Astrocyte (in vitro differentiated cells and primary cell): Measurements from ENCODE around the gene CACNB2. TPM values are rescaled to one million over a fixed set of nuclear protein-coding genes. Genes with fewer than 3 reads are reported as not detected.
A peak's percentile ranks its signal among the peaks of the same experiment; 100 is the strongest.

ENCODE experiments used
- DNase-seq: peaks from one replicate; pipeline ENCODE4 v3.0.0-alpha.2; 2010; ENCODE audit warnings: low read depth
- FAIRE-seq: peaks from 2 replicates; lab custom pipeline; 2011; peaks lifted over from hg19 to GRCh38; lab: Jason Lieb, UNC
- H2AFZ ChIP-seq: 2 replicates; pipeline ENCODE4 v1.6.0; 2012; ENCODE audit warnings: low read depth, low read length, inconsistent platforms
- H3K27ac ChIP-seq: 2 replicates; pipeline ENCODE4 v1.5.1; 2011; ENCODE audit warnings: low read depth, low read length, inconsistent platforms
- H3K27me3 ChIP-seq: 2 replicates; pipeline ENCODE4 v1.6.0; 2011; ENCODE audit warnings: low read length, inconsistent platforms; ENCODE audit not compliant: insufficient read depth
- H3K36me3 ChIP-seq: 2 replicates; pipeline ENCODE4 v1.5.1; 2011; ENCODE audit warnings: low read length, inconsistent platforms; ENCODE audit not compliant: insufficient read depth
- H3K4me1 ChIP-seq: 2 replicates; pipeline ENCODE4 v1.5.1; 2011; ENCODE audit warnings: low read length, inconsistent platforms; ENCODE audit not compliant: insufficient read depth
- H3K4me2 ChIP-seq: 2 replicates; pipeline ENCODE4 v1.6.0; 2012; ENCODE audit warnings: low read length, inconsistent platforms
- H3K4me3 ChIP-seq: 2 replicates; pipeline ENCODE4 v1.5.1; 2011; ENCODE audit warnings: low read depth, mild to moderate bottlenecking, low read length, inconsistent platforms; ENCODE audit not compliant: insufficient read depth
- H3K79me2 ChIP-seq: 2 replicates; pipeline ENCODE4 v1.6.0; 2012; ENCODE audit warnings: mild to moderate bottlenecking, low read length, inconsistent platforms; ENCODE audit not compliant: insufficient read depth
- H3K9ac ChIP-seq: 2 replicates; pipeline ENCODE4 v1.6.0; 2012; ENCODE audit warnings: mild to moderate bottlenecking, low read length, inconsistent platforms
- H3K9me3 ChIP-seq: 2 replicates; pipeline ENCODE4 v1.5.1; 2012; ENCODE audit warnings: low read depth, mild to moderate bottlenecking, low read length, inconsistent platforms; ENCODE audit not compliant: insufficient read depth
- H4K20me1 ChIP-seq: 2 replicates; pipeline ENCODE4 v1.6.0; 2012; ENCODE audit warnings: low read length, inconsistent platforms; ENCODE audit not compliant: insufficient read depth
- H3K27ac Mint-ChIP-seq: one replicate; pipeline ENCODE4 v1.8.0; 2021; ENCODE audit warnings: mild to moderate bottlenecking, mixed read lengths; ENCODE audit not compliant: unreplicated experiment
- H3K27me3 Mint-ChIP-seq: one replicate; pipeline ENCODE4 v1.8.0; 2021; ENCODE audit warnings: low read depth, mixed read lengths; ENCODE audit not compliant: unreplicated experiment
- H3K36me3 Mint-ChIP-seq: one replicate; pipeline ENCODE4 v1.8.0; 2021; ENCODE audit warnings: low read depth, mixed read lengths; ENCODE audit not compliant: unreplicated experiment
- H3K4me1 Mint-ChIP-seq: one replicate; pipeline ENCODE4 v1.8.0; 2021; ENCODE audit warnings: low read depth, mixed read lengths; ENCODE audit not compliant: unreplicated experiment
- H3K4me3 Mint-ChIP-seq: one replicate; pipeline ENCODE4 v1.8.0; 2021; ENCODE audit warnings: mild to moderate bottlenecking, moderate library complexity, mixed read lengths; ENCODE audit not compliant: unreplicated experiment
- H3K9me3 Mint-ChIP-seq: one replicate; pipeline ENCODE4 v1.8.0; 2021; ENCODE audit warnings: mild to moderate bottlenecking, mixed read lengths; ENCODE audit not compliant: unreplicated experiment
- EZH2 ChIP-seq: IDR thresholded peaks from 2 replicates; pipeline ENCODE4 v1.6.1; 2012; ENCODE audit warnings: mild to moderate bottlenecking, low read length, inconsistent platforms; ENCODE audit not compliant: insufficient read depth
- total RNA-seq: library from RNA; stranded (reverse); gene quantifications from 2 replicates; pipeline ENCODE4 v1.2.1, GENCODE V29; 2021
- TF ChIP-seq, protein P1 (sequence below): IDR thresholded peaks from 2 replicates; pipeline ENCODE4 v1.5.1; 2011; ENCODE audit warnings: low read depth, mild to moderate bottlenecking, inconsistent platforms, low read length, moderate library complexity; ENCODE audit not compliant: insufficient read depth

Gene CACNB2
- total RNA-seq, 1 donor from 2014 or later: 0.66 TPM

DNA sequence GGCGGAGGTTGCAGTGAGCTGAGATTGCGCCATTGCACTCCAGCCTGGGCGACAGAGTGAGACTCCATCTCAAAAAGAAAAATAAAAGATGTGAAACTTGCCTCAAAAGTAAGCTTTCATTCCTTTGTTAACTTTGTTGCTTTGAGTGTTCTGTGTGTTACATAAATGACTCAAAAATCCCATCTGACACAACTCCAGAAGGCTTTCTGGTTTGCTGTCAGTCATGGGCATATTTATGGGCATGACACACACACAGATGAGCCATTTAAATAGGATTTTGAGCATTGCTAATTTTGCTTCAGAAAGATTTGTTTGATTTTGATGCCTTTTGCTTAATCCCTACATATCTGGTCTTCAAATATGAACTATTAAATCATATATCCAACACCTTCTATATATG, 82.6 kb downstream of the CACNB2 start:
- Histone ChIP-seq H3K9me3 (no peaks in the 10 kb centered on the region), H3K4me1 (no peaks in the 10 kb centered on the region), H3K4me3 (no peak overlapping the region), H3K4me2 (no peak overlapping the region), H3K9ac (no peak overlapping the region), H3K27ac (no peak overlapping the region), H3K27me3 (no peaks in the 10 kb centered on the region), H3K36me3 (no peaks in the 10 kb centered on the region), H3K79me2 (no peaks in the 10 kb centered on the region), H2AFZ (no peak overlapping the region), H4K20me1 (no peaks in the 10 kb centered on the region)
- TF ChIP-seq, protein P1, sequence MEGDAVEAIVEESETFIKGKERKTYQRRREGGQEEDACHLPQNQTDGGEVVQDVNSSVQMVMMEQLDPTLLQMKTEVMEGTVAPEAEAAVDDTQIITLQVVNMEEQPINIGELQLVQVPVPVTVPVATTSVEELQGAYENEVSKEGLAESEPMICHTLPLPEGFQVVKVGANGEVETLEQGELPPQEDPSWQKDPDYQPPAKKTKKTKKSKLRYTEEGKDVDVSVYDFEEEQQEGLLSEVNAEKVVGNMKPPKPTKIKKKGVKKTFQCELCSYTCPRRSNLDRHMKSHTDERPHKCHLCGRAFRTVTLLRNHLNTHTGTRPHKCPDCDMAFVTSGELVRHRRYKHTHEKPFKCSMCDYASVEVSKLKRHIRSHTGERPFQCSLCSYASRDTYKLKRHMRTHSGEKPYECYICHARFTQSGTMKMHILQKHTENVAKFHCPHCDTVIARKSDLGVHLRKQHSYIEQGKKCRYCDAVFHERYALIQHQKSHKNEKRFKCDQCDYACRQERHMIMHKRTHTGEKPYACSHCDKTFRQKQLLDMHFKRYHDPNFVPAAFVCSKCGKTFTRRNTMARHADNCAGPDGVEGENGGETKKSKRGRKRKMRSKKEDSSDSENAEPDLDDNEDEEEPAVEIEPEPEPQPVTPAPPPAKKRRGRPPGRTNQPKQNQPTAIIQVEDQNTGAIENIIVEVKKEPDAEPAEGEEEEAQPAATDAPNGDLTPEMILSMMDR: no peak
- no peak for TF ChIP-seq EZH2
- Mint-ChIP-seq H3K4me3 (no peak overlapping the region), H3K27ac (no peak overlapping the region), H3K4me1 (no peaks in the 10 kb centered on the region), H3K9me3 (no peaks in the 10 kb centered on the region), H3K27me3 (no peaks in the 10 kb centered on the region), H3K36me3 (no peaks in the 10 kb centered on the region)
- FAIRE-seq: peak; percentile 29
- no peak for DNase-seq

DNA sequence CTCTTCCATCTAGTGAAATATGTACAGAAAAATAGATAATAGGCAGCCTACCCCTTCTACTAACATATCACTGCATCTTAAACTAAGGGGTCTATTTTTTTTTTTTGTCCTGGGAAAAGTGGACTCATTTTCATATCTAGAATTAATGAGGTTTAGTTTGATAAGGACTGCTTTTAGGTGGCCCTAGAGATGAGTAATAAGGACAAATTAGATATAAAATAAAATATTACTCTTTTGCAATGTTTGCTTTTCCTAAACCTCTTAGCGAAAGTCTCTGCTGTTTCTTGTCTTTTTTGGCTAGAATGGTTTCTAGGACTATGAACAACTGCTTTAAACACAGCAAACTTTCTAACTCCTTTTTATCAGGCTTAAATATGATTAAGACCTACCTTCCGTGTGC, 83.7 kb downstream of the CACNB2 start:
- Mint-ChIP-seq H3K36me3 (no peaks in the 10 kb centered on the region), H3K27me3 (no peaks in the 10 kb centered on the region), H3K9me3 (no peaks in the 10 kb centered on the region), H3K4me3 (no peak overlapping the region), H3K4me1 (no peaks in the 10 kb centered on the region), H3K27ac (no peak overlapping the region)
- Histone ChIP-seq H2AFZ (no peak overlapping the region), H3K79me2 (no peaks in the 10 kb centered on the region), H3K4me3 (no peak overlapping the region), H3K9ac (no peak overlapping the region), H3K27ac (no peak overlapping the region), H4K20me1 (no peaks in the 10 kb centered on the region), H3K36me3 (no peaks in the 10 kb centered on the region), H3K4me1 (no peaks in the 10 kb centered on the region), H3K9me3 (no peaks in the 10 kb centered on the region), H3K27me3 (no peaks in the 10 kb centered on the region), H3K4me2 (no peak overlapping the region)
- FAIRE-seq: no peak
- no peak for DNase-seq
- no peak for TF ChIP-seq EZH2
- TF ChIP-seq, protein P1: no peak

DNA sequence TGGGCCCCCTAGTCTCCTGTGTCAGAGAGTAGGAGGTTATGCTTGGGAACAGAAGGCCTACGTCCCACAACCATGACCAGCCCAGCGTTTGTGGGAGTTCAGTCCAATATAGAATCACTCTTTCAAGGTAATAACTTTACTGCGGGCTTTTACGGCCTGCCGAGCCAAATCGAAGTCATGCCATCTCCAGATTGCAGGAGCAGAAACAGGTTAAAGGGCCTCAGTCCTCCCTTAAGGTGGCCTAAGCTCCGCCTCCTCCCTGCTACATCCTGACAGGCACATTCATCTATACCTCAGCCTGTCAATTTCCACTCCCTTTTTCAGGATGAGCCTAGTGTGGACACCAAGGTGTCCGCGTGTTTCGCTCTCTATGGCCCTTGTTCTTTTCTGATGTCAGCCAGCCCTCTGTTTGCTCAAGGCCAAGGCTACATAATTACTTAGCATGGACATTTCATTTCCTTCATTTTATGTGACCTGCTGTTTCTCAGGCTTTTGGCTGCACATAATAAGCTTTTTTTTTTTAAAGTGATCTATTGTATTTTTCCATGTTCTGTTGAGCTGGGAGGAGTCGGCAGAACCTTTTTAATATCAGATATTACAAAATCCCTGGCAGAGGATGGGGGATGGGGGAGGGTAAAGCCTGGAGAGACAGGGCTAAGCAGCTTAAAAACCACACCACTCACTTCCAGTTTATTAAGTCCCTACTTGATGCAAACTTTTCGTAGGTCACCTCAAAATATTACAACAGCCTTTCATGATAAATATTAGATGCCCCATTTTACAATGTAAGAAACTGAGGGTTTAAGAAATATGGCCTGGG, 84.6 kb downstream of the CACNB2 start:
- Histone ChIP-seq H4K20me1 (no peaks in the 10 kb centered on the region), H3K36me3 (no peaks in the 10 kb centered on the region), H3K9me3 (no peaks in the 10 kb centered on the region), H3K4me3 (no peak overlapping the region), H3K27ac (no peak overlapping the region), H3K79me2 (no peaks in the 10 kb centered on the region), H3K9ac (no peak overlapping the region), H2AFZ (no peak overlapping the region), H3K4me1 (peaks cover 4% of the 10 kb centered on the region), H3K27me3 (no peaks in the 10 kb centered on the region), H3K4me2 (no peak overlapping the region)
- Mint-ChIP-seq H3K4me3 (no peak overlapping the region), H3K36me3 (no peaks in the 10 kb centered on the region), H3K9me3 (no peaks in the 10 kb centered on the region), H3K27ac (no peak overlapping the region), H3K4me1 (no peaks in the 10 kb centered on the region), H3K27me3 (no peaks in the 10 kb centered on the region)
- DNase-seq (no peak), FAIRE-seq (no peak)
- no peak for TF ChIP-seq EZH2
- TF ChIP-seq, protein P1: no peak
